Measurements from ENCODE around the gene DYRK3. TPM values are rescaled to one million over a fixed set of nuclear protein-coding genes. Genes with fewer than 3 reads are reported as not detected.

Gene DYRK3
- total and polyA plus RNA-seq, 10 of the 15 experiments (the other 5 are each of a cell fraction or from before 2014, with no cell fraction given), result 1.6 to 12.9 (median 10.3) TPM

- intact Hi-C loops (cut with micrococcal nuclease; ENCODE audit: unreplicated experiment), result loop anchor here (2.0 to 10.0 kb wide), 4 partner anchors 23 to 277 kb away; partner anchors contain the start of gene EIF2D
- POLR2A ChIA-PET, result interaction anchor here (0.7 to 7.5 kb wide), 15 partner anchors 14 to 283 kb away, joined by 3 to 92 read pairs (median 5); partner anchors contain the start of gene IKBKE
- no TSS peak for BruUV-seq (replicated peaks)
Observed at GRCh38 chr1:206635978-206636345, 626 bp downstream of the DYRK3 start.

More at GRCh38 chr1:206635978-206636345, 626 bp downstream of the DYRK3 start:
- H3K27me3 ChIP-seq (replicated peaks in 1 of 2; ENCODE audit: control insufficient read depth in 2 of 2, insufficient read depth in 2 of 2, low read length in 1 of 2), result no peaks in the 10 kb centered on the region
- DNase-seq (ENCODE audit: low read depth, low spot score) (no peak), FAIRE-seq (no peak), ATAC-seq (peak; percentile 32)
- SMC1A ChIA-PET (ENCODE audit: uncharacterized antibody, unreplicated experiment), result interaction anchor here (0.8 to 10.6 kb wide), 19 partner anchors 11 to 440 kb away, joined by 3 to 301 read pairs (median 5); partner anchors contain the start of genes EIF2D and IL19
- peak overlapping the region; percentile 94 for H3K4me3 ChIP-seq
- CTCF ChIA-PET, result interaction anchor here (0.7 to 19.1 kb wide), 20 partner anchors 9 to 346 kb away, joined by 3 to 1150 read pairs (median 6); partner anchors contain the start of genes EIF2D and IKBKE
- peak overlapping the region; percentile 92 for H2AFZ ChIP-seq (ENCODE audit: control insufficient read depth, low read depth, low read length)
- RAD21 ChIA-PET (ENCODE audit: unreplicated experiment), result interaction anchor here (0.7 to 8.7 kb wide), 28 partner anchors 11 to 346 kb away, joined by 3 to 207 read pairs (median 6); partner anchors contain the start of genes EIF2D, IKBKE, IL19 and RASSF5
- peak overlapping the region; percentile 38 for H3K27ac ChIP-seq (ENCODE audit: control insufficient read depth, insufficient read depth)
- under 1% methylated on average over 14 of the region's 14 CpGs for WGBS (ENCODE audit: insufficient coverage, insufficient replicate concordance, low lambda C conversion rate, missing lambda C conversion rate)
- in situ Hi-C loops (cut with MboI), result no loop called here
- no peaks in the 10 kb centered on the region for H4K20me1 ChIP-seq (ENCODE audit: control insufficient read depth, insufficient read depth)
- peak overlapping the region; percentile 99 for H3K4me2 ChIP-seq (ENCODE audit: control insufficient read depth, insufficient read depth)
- TF ChIP-seq CTCF (IDR thresholded peaks at IDR 0.05 in 2 of 3, conservative IDR thresholded peaks at IDR 0.05 in 1 of 3; ENCODE audit: control insufficient read depth in 2 of 3, extremely low read depth in 1 of 3, insufficient read depth in 1 of 3, low read depth in 3 of 3, low read length in 3 of 3) (no peak), TBL1XR1 (IDR thresholded peaks at IDR 0.05; ENCODE audit: low read depth, low read length) (0 out of 2 replicates have a peak, but pooled peaks have one; percentile 7), POU2F2 (IDR thresholded peaks at IDR 0.05; ENCODE audit: borderline replicate concordance, low read depth, low read length) (0 out of 3 replicates have a peak, but pooled peaks have one; percentile 73), RUNX3 (IDR thresholded peaks at IDR 0.05; ENCODE audit: low read length) (0 out of 2 replicates have a peak, but pooled peaks have one; percentile 17)
- H3K79me2 ChIP-seq (ENCODE audit: control insufficient read depth, insufficient read depth, low read length), result peaks cover 18% of the 10 kb centered on the region
- peak overlapping the region; percentile 76 for H3K9ac ChIP-seq (ENCODE audit: control insufficient read depth, insufficient read depth, low read length)
- H3K36me3 ChIP-seq (ENCODE audit: control insufficient read depth in 2 of 2, insufficient read depth in 2 of 2, low read length in 1 of 2), result no peaks in the 10 kb centered on the region
- H3K4me1 ChIP-seq (ENCODE audit: control insufficient read depth, insufficient read depth, low read length), result peaks cover 26% of the 10 kb centered on the region
- no peaks in the 10 kb centered on the region for H3K9me3 ChIP-seq (replicated peaks; ENCODE audit: control insufficient read depth, insufficient read depth, low read length)
